HepG2 (cell line): ENCODE measurements around the gene TRAPPC5. TPM values are rescaled to one million over a fixed set of nuclear protein-coding genes. Genes with fewer than 3 reads are reported as not detected.

Experiments used
- ADNP ChIP-seq: sonication (generic); formaldehyde crosslinking; IDR thresholded peaks from 2 replicates; pipeline ENCODE4 v1.4.0; 2020; ENCODE audit warnings: missing genetic modification reagents
- ARNTL ChIP-seq: sonication (generic); formaldehyde crosslinking; IDR thresholded peaks from 2 replicates; pipeline ENCODE4 v1.4.0; 2020; ENCODE audit warnings: mild to moderate bottlenecking, missing genetic modification reagents
- ASH2L ChIP-seq: fragments of 300-600, 200-600 bp; sonication (generic); IDR thresholded peaks from 2 replicates; pipeline ENCODE4 v1.7.0; 2017; ENCODE audit warnings: low read depth, mild to moderate bottlenecking, moderate library complexity, mixed read lengths, low read length; ENCODE audit not compliant: insufficient read length
- CEBPB ChIP-seq: IDR thresholded peaks from 2 replicates; pipeline ENCODE4 v1.6.1; 2011; ENCODE audit warnings: low read depth, low read length, improper control_type of control experiment, borderline replicate concordance
- CHD2 ChIP-seq: IDR thresholded peaks from 2 replicates; pipeline ENCODE4 v1.6.1; 2011; ENCODE audit warnings: low read depth, low read length, improper control_type of control experiment
- E2F5 ChIP-seq: sonication (generic); formaldehyde crosslinking; conservative IDR thresholded peaks from 2 replicates; pipeline ENCODE4 v1.4.0; 2020; ENCODE audit warnings: missing genetic modification reagents
- ELF1 ChIP-seq: sonication (generic); formaldehyde crosslinking; IDR thresholded peaks from 2 replicates; pipeline ENCODE4 v1.4.0; 2020; ENCODE audit warnings: missing genetic modification reagents
- ERF ChIP-seq: IDR thresholded peaks from 2 replicates; pipeline ENCODE4 v1.6.1; 2018; ENCODE audit warnings: missing biosample characterization, missing genetic modification reagents
- ETV6 ChIP-seq: sonication (generic); formaldehyde crosslinking; conservative IDR thresholded peaks from 2 replicates; pipeline ENCODE4 v1.4.0; 2020; ENCODE audit warnings: missing genetic modification reagents
- HHEX ChIP-seq: IDR thresholded peaks from 2 replicates; pipeline ENCODE4 v1.6.1; 2016; ENCODE audit warnings: control low read depth
- HOXA3 ChIP-seq: sonication (generic); formaldehyde crosslinking; IDR thresholded peaks from 2 replicates; pipeline ENCODE4 v1.5.0; 2020; ENCODE audit warnings: missing genetic modification reagents
- HOXA5 ChIP-seq: sonication (generic); formaldehyde crosslinking; IDR thresholded peaks from 2 replicates; pipeline ENCODE4 v1.4.0; 2020; ENCODE audit warnings: missing genetic modification reagents
- MAZ ChIP-seq, 2 experiments: sonication (generic) in 1 of 2; formaldehyde crosslinking in 1 of 2; IDR thresholded peaks; 2 replicates each; pipeline versions ENCODE4 v1.5.0 to v1.6.1; 2012 to 2020; ENCODE audit warnings: low read depth in 2 of 2, mild to moderate bottlenecking in 2 of 2, borderline replicate concordance in 1 of 2, improper control_type of control experiment in 1 of 2, low read length in 1 of 2, missing genetic modification reagents in 1 of 2, moderate library complexity in 1 of 2
- NAIF1 ChIP-seq: sonication (generic); formaldehyde crosslinking; IDR thresholded peaks from 2 replicates; pipeline ENCODE4 v1.5.0; 2020; ENCODE audit warnings: mild to moderate bottlenecking, missing genetic modification reagents, borderline replicate concordance
- NFYC ChIP-seq: IDR thresholded peaks from 2 replicates; pipeline ENCODE4 v1.6.1; 2016; ENCODE audit warnings: missing genetic modification reagents, missing compliant biosample characterization
- POLR2A ChIP-seq, 2 experiments: IDR thresholded peaks; 2 replicates each; pipeline ENCODE4 v1.6.1; 2011; ENCODE audit warnings: low read depth in 2 of 2, low read length in 2 of 2, mild to moderate bottlenecking in 1 of 2, moderate library complexity in 1 of 2; ENCODE audit not compliant: insufficient read depth in 1 of 2
- TCF12 ChIP-seq, 2 experiments: fragments of 450-650 bp in 1 of 2; sonication (generic) in 1 of 2; formaldehyde crosslinking in 1 of 2; IDR thresholded peaks; 2 replicates each; pipeline versions ENCODE4 v1.6.1 to v1.8.0; 2017 to 2022; ENCODE audit warnings: antibody characterized with exemption in 1 of 2, mild to moderate bottlenecking in 1 of 2, missing genetic modification reagents in 1 of 2, moderate library complexity in 1 of 2
- TEAD2 ChIP-seq: sonication (generic); formaldehyde crosslinking; IDR thresholded peaks from 2 replicates; pipeline ENCODE4 v1.9.0; 2021; ENCODE audit warnings: missing genetic modification reagents
- TFDP2 ChIP-seq: sonication (generic); formaldehyde crosslinking; IDR thresholded peaks from 2 replicates; pipeline ENCODE4 v1.4.0; 2020; ENCODE audit warnings: missing genetic modification reagents
- THAP7 ChIP-seq: sonication (generic); formaldehyde crosslinking; IDR thresholded peaks from 2 replicates; pipeline ENCODE4 v1.8.1; 2023; ENCODE audit warnings: mild to moderate bottlenecking, missing genetic modification reagents
- ZBTB7A ChIP-seq: sonication (generic); formaldehyde crosslinking; IDR thresholded peaks from 2 replicates; pipeline ENCODE4 v1.8.0; 2022; ENCODE audit warnings: mild to moderate bottlenecking, missing genetic modification reagents
- ZBTB7B ChIP-seq: sonication (generic); formaldehyde crosslinking; IDR thresholded peaks from 2 replicates; pipeline ENCODE4 v1.4.0; 2020; ENCODE audit warnings: missing genetic modification reagents
- ZFP82 ChIP-seq: sonication (generic); formaldehyde crosslinking; IDR thresholded peaks from 2 replicates; pipeline ENCODE4 v1.5.1; 2020; ENCODE audit warnings: mild to moderate bottlenecking, missing genetic modification reagents, borderline replicate concordance
- ZNF431 ChIP-seq: sonication (generic); formaldehyde crosslinking; IDR thresholded peaks from 2 replicates; pipeline ENCODE4 v1.9.0; 2022; ENCODE audit warnings: missing genetic modification reagents, low read depth, mild to moderate bottlenecking, borderline replicate concordance
- ZNF567 ChIP-seq: sonication (generic); formaldehyde crosslinking; IDR thresholded peaks from 2 replicates; pipeline ENCODE4 v1.8.1; 2023; ENCODE audit warnings: mild to moderate bottlenecking, missing genetic modification reagents, borderline replicate concordance
- ZNF83 ChIP-seq: sonication (generic); formaldehyde crosslinking; IDR thresholded peaks from 2 replicates; pipeline ENCODE4 v1.4.0; 2020; ENCODE audit warnings: missing genetic modification reagents, mild to moderate bottlenecking, borderline replicate concordance
- polyA plus RNA-seq, 8 experiments: library from polyadenylated mRNA; depleted of rRNA in 3 of 8; stranded (reverse) in 7 of 8; unstranded in 1 of 8; fragments of >200 nt; fragmentation: Illumina TruSeq in 4 of 8; extraction: Trizol in 4 of 8; gene quantifications; 2 replicates each; pipeline versions ENCODE4 v1.2.1 to v1.2.3, GENCODE V29; 2011 to 2016; ENCODE audit warnings: low read depth in 4 of 8, missing spikeins in 1 of 8, mixed read lengths in 1 of 8; ENCODE audit not compliant: insufficient read depth in 1 of 8
- total RNA-seq, 5 experiments: library from RNA; depleted of rRNA; stranded (reverse); fragments of >200 nt; fragmentation: Illumina TruSeq; extraction: Trizol; gene quantifications; 2 replicates each; pipeline ENCODE4 v1.2.3, GENCODE V29; 2016; ENCODE audit warnings: low read depth in 1 of 5
- TF ChIP-seq, protein P1 (sequence below): IDR thresholded peaks from 2 replicates; pipeline ENCODE4 v1.6.1; 2016; ENCODE audit warnings: missing genetic modification reagents, missing compliant biosample characterization

Gene TRAPPC5
- total and polyA plus RNA-seq, 2 of the 13 experiments (the other 11 are each of a cell fraction or from before 2014, with no cell fraction given): 38.5 to 78.7 TPM

DNA sequence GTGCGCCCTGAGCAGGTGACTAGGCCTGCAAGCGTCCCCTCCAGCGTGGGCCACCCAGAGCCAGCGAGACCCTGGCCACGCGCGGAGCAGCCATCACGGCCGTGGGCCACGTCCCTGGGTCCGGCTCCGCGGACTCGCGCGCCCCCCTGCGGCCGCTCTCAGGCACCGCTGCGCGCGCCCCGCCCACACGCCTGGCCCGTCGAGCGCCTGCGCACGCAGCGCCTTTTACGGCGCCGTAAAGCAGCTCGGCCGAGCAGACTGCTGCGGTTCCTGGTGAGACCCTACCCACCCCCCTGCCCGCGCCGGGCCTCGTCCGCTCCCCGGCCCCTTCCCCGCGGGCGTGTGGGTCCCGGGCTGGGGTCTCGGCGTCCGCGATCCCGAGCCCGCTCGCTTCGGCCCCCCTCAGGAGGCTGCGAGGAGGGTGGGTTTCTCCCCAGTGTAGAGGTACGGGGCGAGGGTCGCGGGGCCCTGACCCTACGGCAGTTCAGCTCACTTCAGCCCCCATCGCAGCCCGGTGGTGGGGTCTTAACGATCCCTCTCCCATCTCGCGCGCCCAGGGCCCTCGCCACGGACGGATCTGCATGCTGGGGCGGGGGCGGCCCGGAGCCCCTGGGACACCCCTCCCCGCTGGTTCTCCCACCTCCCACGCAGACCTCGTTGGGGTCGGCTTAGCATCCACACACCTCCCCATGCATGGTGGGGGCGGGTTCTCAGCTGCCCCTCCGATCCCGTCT, at the start of gene TRAPPC5 (continued):
- TF ChIP-seq CEBPB: no peak
- TF ChIP-seq ADNP (CRISPR knock-in tag): no peak
- TF ChIP-seq NFYC: no peak
- peak in 1 of 2 experiments; percentile 84; a peak in 2 of 4 replicates for TF ChIP-seq POLR2A (IDR thresholded peaks at IDR 0.05; ENCODE audit: insufficient read depth in 1 of 2, low read depth in 2 of 2, low read length in 2 of 2)
- TF ChIP-seq TCF12 (IDR thresholded peaks at IDR 0.05): no peak
- TF ChIP-seq TCF12 (CRISPR knock-in tag; IDR thresholded peaks at IDR 0.05): peak; percentile 59; the same call in 1 of the 2 replicates
- TF ChIP-seq MAZ (IDR thresholded peaks at IDR 0.05; ENCODE audit: borderline replicate concordance, low read depth, low read length): peak; percentile 43; the same call in 1 of the 2 replicates
- TF ChIP-seq MAZ (CRISPR knock-in tag; IDR thresholded peaks at IDR 0.05; ENCODE audit: low read depth): peak; percentile 90
- TF ChIP-seq HOXA3 (CRISPR knock-in tag): peak; percentile 83
- peak; percentile 24; the same call in 1 of the 2 replicates for TF ChIP-seq ARNTL
- TF ChIP-seq TFDP2 (CRISPR knock-in tag): 0 out of 2 replicates have a peak, but pooled peaks have one; percentile 31
- peak; percentile 60; the same call in 1 of the 2 replicates for TF ChIP-seq ZBTB7B (CRISPR knock-in tag)
- no peak; the same call in 1 of the 2 replicates for TF ChIP-seq ZNF567
- peak; percentile 26 for TF ChIP-seq ASH2L
- TF ChIP-seq ETV6 (CRISPR knock-in tag): no peak
- 0 out of 2 replicates have a peak, but pooled peaks have one; percentile 61 for TF ChIP-seq HOXA5 (CRISPR knock-in tag)
- no peak for TF ChIP-seq HHEX (CRISPR knock-in tag)
- TF ChIP-seq CHD2: 0 out of 2 replicates have a peak, but pooled peaks have one; percentile 14
- TF ChIP-seq TEAD2 (CRISPR knock-in tag): no peak
- peak; percentile 41; the same call in 1 of the 2 replicates for TF ChIP-seq ZFP82 (CRISPR knock-in tag)
- peak; percentile 58; the same call in 1 of the 2 replicates for TF ChIP-seq NAIF1 (CRISPR knock-in tag)
- TF ChIP-seq, protein P1, sequence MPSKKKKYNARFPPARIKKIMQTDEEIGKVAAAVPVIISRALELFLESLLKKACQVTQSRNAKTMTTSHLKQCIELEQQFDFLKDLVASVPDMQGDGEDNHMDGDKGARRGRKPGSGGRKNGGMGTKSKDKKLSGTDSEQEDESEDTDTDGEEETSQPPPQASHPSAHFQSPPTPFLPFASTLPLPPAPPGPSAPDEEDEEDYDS (CRISPR knock-in tag): 0 out of 2 replicates have a peak, but pooled peaks have one; percentile 33
- TF ChIP-seq ZBTB7A (CRISPR knock-in tag): peak; percentile 95
- 0 out of 2 replicates have a peak, but pooled peaks have one; percentile 68 for TF ChIP-seq ZNF431
- TF ChIP-seq THAP7: 0 out of 2 replicates have a peak, but pooled peaks have one; percentile 15
- TF ChIP-seq ZNF83: no peak
- TF ChIP-seq ELF1 (CRISPR knock-in tag): peak; percentile 39; the same call in 1 of the 2 replicates
- TF ChIP-seq ERF: peak; percentile 19; the same call in 1 of the 2 replicates
- peak; percentile 68; the same call in 1 of the 2 replicates for TF ChIP-seq E2F5 (CRISPR knock-in tag)
